Esophagus muscularis mucosa (tissue), 4 donors: ENCODE data around the gene AXIN1.

Experiments
- CTCF ChIP-seq, 3 experiments: fragments of 200-600 bp in 2 of 3; fragments of 450-650 bp in 1 of 3; sonication (generic) in 2 of 3; IDR thresholded peaks; one replicate each; pipeline ENCODE4 v1.5.1; 2017 to 2019; ENCODE audit warnings: antibody characterized with exemption in 3 of 3, mild to moderate bottlenecking in 2 of 3, moderate library complexity in 1 of 3
- EP300 ChIP-seq: sonication (generic); formaldehyde crosslinking; IDR thresholded peaks from one replicate; pipeline ENCODE4 v1.6.1; 2017; ENCODE audit warnings: antibody characterized with exemption
- POLR2A ChIP-seq: fragments of 450-650 bp; IDR thresholded peaks from one replicate; pipeline ENCODE4 v1.6.1; 2017; ENCODE audit warnings: antibody characterized with exemption, moderate library complexity, mild to moderate bottlenecking, low read depth
- POLR2AphosphoS5 ChIP-seq, 2 donors: sonication (generic); formaldehyde crosslinking; IDR thresholded peaks; one replicate each; pipeline ENCODE4 v1.6.1; 2017; ENCODE audit warnings: antibody characterized with exemption in 2 of 2

DNA sequence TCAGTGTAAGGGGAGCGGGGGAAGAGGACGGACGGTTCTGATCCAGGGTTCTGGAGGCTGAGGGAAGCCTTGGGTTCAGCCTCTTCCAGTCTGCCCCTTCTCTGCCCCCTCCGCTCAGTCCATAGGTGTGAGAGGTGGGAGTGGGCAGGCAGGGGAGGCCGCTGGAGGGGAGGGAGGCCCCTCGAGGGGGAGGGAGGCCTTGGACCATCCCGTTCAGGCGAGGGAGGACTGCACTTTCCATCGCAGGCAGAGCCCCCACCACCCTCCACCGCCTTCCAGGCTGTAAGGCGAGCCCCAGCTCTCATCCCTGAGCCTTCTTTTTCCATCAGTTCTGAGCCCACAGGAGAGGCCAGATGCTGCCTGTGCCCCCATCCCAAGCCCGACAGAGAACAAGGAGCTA, 4.2 kb upstream of the AXIN1 start:
- TF ChIP-seq CTCF (IDR thresholded peaks at IDR 0.05) (no peak), POLR2A (no peak), EP300 (no peak), POLR2AphosphoS5 (IDR thresholded peaks at IDR 0.05) (no peak)
